Neutrophil (primary cell): Measurements from ENCODE around the gene ZNF423.

Experiments used
- H3K27ac ChIP-seq: fragments of 200-600 bp; sonication (generic); 2 replicates; pipeline ENCODE4 v1.5.1; 2016; ENCODE audit warnings: mild to moderate bottlenecking, moderate library complexity
- H3K27me3 ChIP-seq: fragments of 200-600 bp; sonication (generic); 2 replicates; pipeline ENCODE4 v1.6.0; 2016; ENCODE audit warnings: mild to moderate bottlenecking
- H3K36me3 ChIP-seq: fragments of 200-600 bp; sonication (generic); 2 replicates; pipeline ENCODE4 v1.5.1; 2017
- H3K4me1 ChIP-seq, 2 experiments: fragments of 200-600 bp in 1 of 2; sonication (generic) in 1 of 2; 1 replicate in 1 of 2; 2 replicates in 1 of 2; pipeline versions ENCODE4 v1.5.1 to v1.6.1; 2013 to 2016; ENCODE audit warnings: low read depth in 1 of 2, low read length in 1 of 2, mild to moderate bottlenecking in 1 of 2, moderate library complexity in 1 of 2; ENCODE audit not compliant: control insufficient read depth in 1 of 2, insufficient read depth in 1 of 2
- H3K4me3 ChIP-seq, 2 experiments: fragments of 200-600 bp in 1 of 2; sonication (generic) in 1 of 2; 1 replicate in 1 of 2; 2 replicates in 1 of 2; pipeline ENCODE4 v1.5.1; 2013 to 2016; ENCODE audit warnings: low read depth in 1 of 2, low read length in 1 of 2, mild to moderate bottlenecking in 1 of 2, moderate library complexity in 1 of 2
- H3K9me3 ChIP-seq: fragments of 200-600 bp; sonication (generic); 2 replicates; pipeline ENCODE4 v1.5.1; 2016
- CTCF ChIP-seq: fragments of 200-600 bp; sonication (generic); IDR thresholded peaks from 2 replicates; pipeline ENCODE4 v1.5.1; 2016; ENCODE audit warnings: antibody characterized with exemption

ZNF423 gene

GRCh38 chr16:49496656-49497055, 359.3 kb downstream of the ZNF423 start:
- no peak for TF ChIP-seq CTCF
- H3K27ac ChIP-seq, result no peak overlapping the region
- H3K27me3 ChIP-seq, result peaks cover 13% of the 10 kb centered on the region
- H3K4me1 ChIP-seq, result no peaks in the 10 kb centered on the region
- H3K4me3 ChIP-seq, result no peak overlapping the region
- no peaks in the 10 kb centered on the region for H3K9me3 ChIP-seq
- H3K36me3 ChIP-seq, result no peaks in the 10 kb centered on the region

- TF ChIP-seq CTCF, result no peak
- H3K36me3 ChIP-seq, result no peaks in the 10 kb centered on the region
- H3K27me3 ChIP-seq, result peaks cover 15% of the 10 kb centered on the region
- H3K4me1 ChIP-seq, result no peaks in the 10 kb centered on the region
- H3K9me3 ChIP-seq, result no peaks in the 10 kb centered on the region
- H3K27ac ChIP-seq, result no peak overlapping the region
- no peak overlapping the region for H3K4me3 ChIP-seq
Measured at GRCh38 chr16:49495596-49496355, 360.1 kb downstream of the ZNF423 start.

- peaks cover 15% of the 10 kb centered on the region for H3K27me3 ChIP-seq
- no peak for TF ChIP-seq CTCF
Measured at GRCh38 chr16:49494891-49495566, 360.9 kb downstream of the ZNF423 start.

GRCh38 chr16:49494474-49494873, 361.4 kb downstream of the ZNF423 start:
- no peaks in the 10 kb centered on the region for H3K36me3 ChIP-seq
- H3K27me3 ChIP-seq, result peaks cover 15% of the 10 kb centered on the region
- no peaks in the 10 kb centered on the region for H3K4me1 ChIP-seq
- TF ChIP-seq CTCF, result no peak
- no peak overlapping the region for H3K4me3 ChIP-seq
- H3K9me3 ChIP-seq, result no peaks in the 10 kb centered on the region
- no peak overlapping the region for H3K27ac ChIP-seq

More at GRCh38 chr16:49494891-49495566, 360.9 kb downstream of the ZNF423 start:
- no peaks in the 10 kb centered on the region for H3K4me1 ChIP-seq
- no peak overlapping the region for H3K27ac ChIP-seq
- no peak overlapping the region for H3K4me3 ChIP-seq
- H3K36me3 ChIP-seq, result no peaks in the 10 kb centered on the region
- H3K9me3 ChIP-seq, result no peaks in the 10 kb centered on the region

DNA sequence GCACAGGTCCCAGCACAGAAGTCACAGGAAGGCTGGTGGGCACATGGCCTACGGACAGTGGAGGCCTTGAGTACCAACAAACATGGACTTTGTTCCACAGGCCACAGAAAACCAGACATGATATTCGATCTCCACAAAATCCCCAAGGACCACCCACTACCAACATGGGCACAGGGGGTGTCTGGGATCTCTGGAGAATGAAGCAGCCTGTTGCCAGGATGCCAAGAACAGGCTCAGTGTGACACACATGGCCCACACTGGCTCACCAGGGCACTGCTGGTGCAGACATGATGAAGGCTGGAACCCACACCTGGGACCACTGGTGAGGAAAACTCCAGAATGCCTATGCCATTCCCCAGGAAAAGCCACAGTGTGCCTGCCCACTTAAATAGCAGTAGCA, 362.1 kb downstream of the ZNF423 start:
- H3K9me3 ChIP-seq, result no peaks in the 10 kb centered on the region

More for the DNA sequence above, 362.1 kb downstream of the ZNF423 start:
- Histone ChIP-seq H3K36me3 (no peaks in the 10 kb centered on the region), H3K4me3 (no peak overlapping the region), H3K27me3 (peaks cover 15% of the 10 kb centered on the region), H3K27ac (no peak overlapping the region), H3K4me1 (no peaks in the 10 kb centered on the region)
- no peak for TF ChIP-seq CTCF
